Activated B cell treated with CpG ODN at 0.5 μM for 24 hours (primary cell): ENCODE measurements around the gene MIA. TPM values are rescaled to one million over a fixed set of nuclear protein-coding genes. Genes with fewer than 3 reads are reported as not detected.
"Not testable (repeated sequence)": the region's sequence is repeated elsewhere in the genome, so short reads cannot be mapped to it uniquely, and the experiment has no call there.

Experiments
- ATAC-seq: fragments of 200-7000 bp; cut with Tn5 transposase; one replicate; pipeline ENCODE4 v1.10.0; 2021; ENCODE audit warnings: low read depth, mild to moderate bottlenecking, moderate library complexity
- CTCF ChIA-PET: fragments of 350-600 bp; sonication (Branson Sonifier 250); formaldehyde crosslinking; loops from one replicate; lab custom pipeline; 2021; ENCODE audit warnings: antibody characterized with exemption; lab: Charles Lee
- POLR2A ChIA-PET: fragments of 350-600 bp; sonication (Branson Sonifier 250); formaldehyde crosslinking; loops from one replicate; lab custom pipeline; 2021; ENCODE audit warnings: antibody characterized with exemption; lab: Charles Lee
- DNase-seq: peaks from one replicate; pipeline ENCODE4 v3.0.0; 2022
- H3K27ac Mint-ChIP-seq: one replicate; pipeline ENCODE4 v1.8.0; 2020; ENCODE audit warnings: mixed read lengths
- H3K27me3 Mint-ChIP-seq: one replicate; pipeline ENCODE4 v1.8.0; 2021; ENCODE audit warnings: mixed read lengths
- H3K36me3 Mint-ChIP-seq: one replicate; pipeline ENCODE4 v1.8.0; 2021; ENCODE audit warnings: low read depth, mixed read lengths
- H3K4me1 Mint-ChIP-seq: one replicate; pipeline ENCODE4 v1.8.0; 2021; ENCODE audit warnings: mixed read lengths
- H3K4me3 Mint-ChIP-seq: one replicate; pipeline ENCODE4 v1.8.0; 2020; ENCODE audit warnings: mild to moderate bottlenecking, mixed read lengths
- H3K9me3 Mint-ChIP-seq: one replicate; pipeline ENCODE4 v1.8.0; 2020; ENCODE audit warnings: mixed read lengths
- CTCF ChIP-seq: fragments of 200-600 bp; IDR thresholded peaks from one replicate; pipeline ENCODE4 v1.8.0; 2022; ENCODE audit warnings: antibody characterized with exemption, mild to moderate bottlenecking
- intact Hi-C: fragments of 100-400 bp; cut with micrococcal nuclease; formaldehyde crosslinking; loops from one replicate; pipeline ENCODE4 v1.15.1; 2024
- total RNA-seq: library from RNA; stranded (reverse); gene quantifications from 2 replicates; pipeline ENCODE4 v1.2.3, GENCODE V29; 2022

MIA gene
- total RNA-seq, 1 donor from 2014 or later: 1.4 TPM

DNA sequence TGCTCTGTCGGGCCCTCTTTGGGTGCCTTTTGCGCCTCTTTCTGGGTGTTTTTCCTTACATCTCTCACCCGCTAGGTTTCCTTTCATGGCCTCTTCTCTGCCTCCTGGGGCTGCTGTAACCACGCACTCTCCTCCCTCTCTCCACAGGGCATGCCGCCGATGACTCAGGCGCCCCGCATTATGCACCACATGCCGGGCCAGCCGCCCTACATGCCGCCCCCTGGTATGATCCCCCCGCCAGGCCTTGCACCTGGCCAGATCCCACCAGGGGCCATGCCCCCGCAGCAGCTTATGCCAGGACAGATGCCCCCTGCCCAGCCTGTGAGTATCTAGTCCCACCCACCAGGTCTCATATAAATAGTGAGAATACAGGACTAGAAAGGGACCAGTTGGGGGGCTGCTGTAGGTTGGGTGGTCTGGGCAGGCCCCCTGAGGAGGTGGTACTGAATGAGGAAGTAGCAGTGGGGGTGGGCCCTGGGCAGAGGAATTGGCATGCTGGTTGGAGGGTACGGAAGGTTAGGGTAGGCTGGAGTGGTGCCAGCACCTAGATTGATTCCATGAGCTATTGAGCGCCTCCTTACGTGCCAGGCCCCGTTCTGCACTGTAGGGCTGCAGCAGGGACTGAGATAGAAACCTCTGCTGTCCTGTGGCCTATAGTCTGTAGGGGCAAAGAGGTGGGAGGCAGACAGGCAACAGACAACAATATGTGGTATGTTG is 12.4 kb upstream of the MIA start:
- H3K4me3 Mint-ChIP-seq: no peak overlapping the region
- POLR2A ChIA-PET: interaction anchor here (1.6 kb wide), 1 partner anchor 10 kb away, joined by 11 read pairs; no protein-coding TSS in a partner anchor
- intact Hi-C loops: no loop called here
- DNase-seq: no peak
- no peak for ATAC-seq
- H3K36me3 Mint-ChIP-seq: peaks cover 89% of the 10 kb centered on the region
- no peak overlapping the region for H3K27ac Mint-ChIP-seq
- H3K4me1 Mint-ChIP-seq: peaks cover 3% of the 10 kb centered on the region
- CTCF ChIA-PET: no interaction called here
- no peaks in the 10 kb centered on the region for H3K9me3 Mint-ChIP-seq
- no peaks in the 10 kb centered on the region for H3K27me3 Mint-ChIP-seq
- TF ChIP-seq CTCF: no peak

DNA sequence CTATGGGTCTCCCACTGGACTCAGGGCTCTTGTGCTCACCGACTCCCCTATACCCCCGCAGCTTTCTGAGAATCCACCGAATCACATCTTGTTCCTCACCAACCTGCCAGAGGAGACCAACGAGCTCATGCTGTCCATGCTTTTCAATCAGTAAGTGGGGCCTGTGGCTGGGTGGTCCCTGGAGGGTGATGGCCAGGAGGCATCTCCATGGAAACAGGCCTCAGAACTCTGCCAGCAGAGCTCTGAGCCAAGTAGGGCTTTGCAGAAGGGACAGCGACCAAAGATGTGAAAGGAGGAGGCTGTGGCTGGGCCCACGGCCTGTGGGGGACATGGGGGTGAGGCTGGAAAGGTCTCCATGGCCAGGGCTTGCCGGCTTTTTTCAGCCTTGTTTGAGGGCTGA is 11.8 kb upstream of the MIA start:
- CTCF ChIA-PET: no interaction called here

DNA sequence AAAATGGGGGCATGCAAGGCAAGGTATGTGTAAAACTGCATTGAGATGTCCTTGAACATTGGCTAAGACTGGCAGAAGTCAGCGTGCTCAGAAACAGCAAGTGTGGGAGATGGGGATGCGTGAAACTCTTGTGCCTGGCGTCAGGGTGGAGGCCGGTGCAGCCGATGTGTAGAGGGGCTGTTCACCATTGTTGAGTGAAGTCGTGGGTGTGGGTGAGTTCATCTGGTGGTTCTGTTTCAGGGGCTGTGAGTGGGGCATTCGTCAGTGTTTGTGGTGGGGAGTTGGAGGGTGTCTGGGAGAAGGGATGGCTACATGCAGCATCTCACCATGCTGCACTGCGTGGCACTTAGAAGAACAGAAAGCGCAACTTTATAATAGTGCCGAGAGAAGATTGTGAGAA is 11.4 kb upstream of the MIA start:
- Mint-ChIP-seq H3K9me3 (no peaks in the 10 kb centered on the region), H3K4me1 (no peaks in the 10 kb centered on the region), H3K36me3 (peaks cover 83% of the 10 kb centered on the region), H3K4me3 (no peak overlapping the region), H3K27me3 (no peaks in the 10 kb centered on the region), H3K27ac (no peak overlapping the region)
- POLR2A ChIA-PET: interaction anchor here (1.6 kb wide), 1 partner anchor 11 kb away, joined by 11 read pairs; no protein-coding TSS in a partner anchor
- ATAC-seq (no peak), DNase-seq (no peak)
- intact Hi-C loops: no loop called here
- no peak for TF ChIP-seq CTCF
- CTCF ChIA-PET: no interaction called here

More for the DNA sequence above, 11.8 kb upstream of the MIA start:
- H3K27me3 Mint-ChIP-seq: no peaks in the 10 kb centered on the region
- intact Hi-C loops: no loop called here
- no peaks in the 10 kb centered on the region for H3K4me1 Mint-ChIP-seq
- no peak for ATAC-seq
- DNase-seq: no peak
- POLR2A ChIA-PET: interaction anchor here (1.6 kb wide), 1 partner anchor 10 kb away, joined by 11 read pairs; no protein-coding TSS in a partner anchor
- no peaks in the 10 kb centered on the region for H3K9me3 Mint-ChIP-seq
- peaks cover 83% of the 10 kb centered on the region for H3K36me3 Mint-ChIP-seq
- H3K27ac Mint-ChIP-seq: no peak overlapping the region
- TF ChIP-seq CTCF: no peak
- H3K4me3 Mint-ChIP-seq: no peak overlapping the region

DNA sequence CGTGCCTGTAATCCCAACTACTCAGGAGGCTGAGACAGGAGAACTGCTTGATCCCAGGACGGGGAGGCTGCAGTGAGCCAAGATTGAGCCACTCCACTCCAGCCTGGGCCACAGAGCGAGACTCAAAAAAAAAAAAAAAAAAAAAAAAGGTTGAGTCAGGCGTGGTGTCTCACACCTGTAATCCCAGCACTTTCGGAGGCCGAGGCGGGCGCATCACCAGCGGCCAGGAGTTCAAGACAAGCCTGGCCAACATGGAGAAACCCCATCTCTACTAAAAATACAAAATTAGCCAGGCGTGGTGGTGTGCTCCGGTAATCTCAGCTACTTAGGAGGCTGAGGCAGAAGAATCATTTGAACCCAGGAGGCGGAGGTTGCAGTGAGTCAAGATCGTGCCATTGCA is 8.9 kb upstream of the MIA start:
- H3K27ac Mint-ChIP-seq, CTCF ChIA-PET: not testable (repeated sequence)
- peaks cover 79% of the 10 kb centered on the region for H3K36me3 Mint-ChIP-seq

DNA sequence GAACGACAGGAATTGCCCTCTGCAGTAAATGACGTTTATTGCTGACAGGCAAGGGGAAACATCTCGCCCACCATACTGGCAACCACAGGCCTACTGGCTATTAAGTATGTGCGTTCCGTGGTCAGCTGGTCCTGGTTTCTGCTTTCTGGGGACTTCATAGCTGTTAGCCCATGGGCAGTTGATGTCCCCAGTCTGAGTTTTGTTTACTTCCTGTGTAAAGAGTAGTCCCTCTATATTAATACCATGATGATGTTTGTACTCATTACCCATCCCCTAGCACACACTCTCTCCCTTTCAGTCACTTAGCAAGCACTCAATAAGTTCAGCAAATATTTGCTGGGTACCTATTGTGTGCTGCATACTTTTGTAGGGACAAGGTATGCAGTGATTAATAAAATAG is 6.5 kb upstream of the MIA start:
- H3K9me3 Mint-ChIP-seq: peaks cover 4% of the 10 kb centered on the region
- no peak overlapping the region for H3K4me3 Mint-ChIP-seq
- POLR2A ChIA-PET: interaction anchor here (2.4 kb wide), 1 partner anchor 9 kb away, joined by 19 read pairs; the partner anchor contains the start of gene RAB4B
- no peak for TF ChIP-seq CTCF
- ATAC-seq: no peak
- no peak overlapping the region for H3K27ac Mint-ChIP-seq
- peaks cover 9% of the 10 kb centered on the region for H3K4me1 Mint-ChIP-seq
- DNase-seq: no peak
- H3K36me3 Mint-ChIP-seq: peaks cover 60% of the 10 kb centered on the region
- intact Hi-C loops: no loop called here
- H3K27me3 Mint-ChIP-seq: no peaks in the 10 kb centered on the region
- CTCF ChIA-PET: no interaction called here

More for the DNA sequence above, 8.9 kb upstream of the MIA start:
- DNase-seq, intact Hi-C loops, H3K4me3 Mint-ChIP-seq, H3K4me1 Mint-ChIP-seq, ATAC-seq, H3K9me3 Mint-ChIP-seq, H3K27me3 Mint-ChIP-seq: not testable (repeated sequence)
- POLR2A ChIA-PET: interaction anchor here (0.6 to 0.8 kb wide), 2 partner anchors 10 to 12 kb away, joined by 4 read pairs; partner anchors contain the start of gene RAB4B

- ATAC-seq, DNase-seq, CTCF ChIA-PET, H3K4me3 Mint-ChIP-seq, H3K27me3 Mint-ChIP-seq, H3K9me3 Mint-ChIP-seq: not testable (repeated sequence)
- intact Hi-C loops: loop anchor here (10.0 kb wide), 2 partner anchors 486 to 1184 kb away; partner anchors contain the start of genes AKT2 and RABAC1
- POLR2A ChIA-PET: interaction anchor here (0.7 to 2.9 kb wide), 5 partner anchors 13 to 29 kb away, joined by 3 to 11 read pairs (median 3); partner anchors contain the start of genes ACTMAP and SNRPA
- peaks cover 37% of the 10 kb centered on the region for H3K36me3 Mint-ChIP-seq
- peaks cover 31% of the 10 kb centered on the region for H3K4me1 Mint-ChIP-seq
- H3K27ac Mint-ChIP-seq: peak overlapping the region; percentile 32
Observed at GRCh38 chr19:40771101-40771862, 4.0 kb upstream of the MIA start.
